GM19035 (cell line): ENCODE measurements around the gene EIF3F.
"Not testable (repeated sequence)": the region's sequence is repeated elsewhere in the genome, so short reads cannot be mapped to it uniquely, and the experiment has no call there.

ENCODE experiments used
- ATAC-seq: cut with Tn5 transposase; IDR thresholded peaks from one replicate; pipeline ENCODE4 v1.9.1; 2021; ENCODE audit not compliant: unreplicated experiment

Gene EIF3F

DNA sequence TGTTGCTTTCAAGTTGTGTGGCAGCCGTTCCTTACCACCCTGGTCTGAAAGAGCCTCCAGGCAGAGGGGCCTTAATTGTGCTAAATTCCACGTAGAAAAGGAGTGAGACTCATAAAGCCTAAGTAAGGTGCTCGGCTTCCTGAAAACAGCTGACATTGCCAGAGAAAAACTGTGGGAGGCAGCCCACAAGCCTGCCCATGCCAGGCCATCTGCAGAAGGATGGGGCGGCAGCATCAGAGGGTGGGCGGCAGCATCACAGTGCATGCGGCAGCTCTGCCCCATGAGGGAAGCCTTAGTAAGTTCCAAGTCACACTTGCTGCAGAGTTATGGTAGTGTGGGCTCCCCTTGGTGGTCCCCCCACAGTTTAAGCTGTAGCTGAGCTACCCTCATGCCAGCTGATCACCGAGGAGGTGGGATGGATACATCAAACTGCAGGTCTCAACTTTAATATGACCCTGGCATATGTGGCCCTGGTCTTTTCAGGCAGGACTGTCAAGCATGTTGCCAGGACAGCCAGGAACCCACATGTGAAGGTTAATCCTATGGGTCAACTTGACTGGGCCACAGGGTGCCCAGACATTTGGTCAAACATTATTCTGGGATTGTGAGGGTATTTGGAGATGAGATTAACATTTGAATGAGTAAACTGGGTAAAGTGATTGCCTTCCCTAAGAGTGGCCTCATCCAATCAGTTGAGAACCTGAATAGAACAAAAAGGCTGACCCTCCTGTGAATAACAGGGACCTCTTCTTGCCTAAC lies 3.1 kb upstream of the EIF3F start:
- no peak for ATAC-seq

DNA sequence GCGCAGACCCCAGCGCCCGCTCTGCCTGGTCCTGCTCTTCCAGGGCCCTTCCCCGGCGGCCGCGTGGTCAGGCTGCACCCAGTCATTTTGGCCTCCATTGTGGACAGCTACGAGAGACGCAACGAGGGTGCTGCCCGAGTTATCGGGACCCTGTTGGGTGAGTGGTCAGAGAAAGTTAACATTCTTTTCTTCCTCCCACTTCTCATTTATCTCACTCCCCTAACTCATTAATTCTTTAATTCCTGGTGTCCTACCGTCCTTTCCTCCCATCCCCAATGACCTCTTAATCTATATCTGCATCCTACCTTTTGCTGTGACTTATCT lies 385 bp downstream of the EIF3F start:
- not testable (repeated sequence) for ATAC-seq

DNA sequence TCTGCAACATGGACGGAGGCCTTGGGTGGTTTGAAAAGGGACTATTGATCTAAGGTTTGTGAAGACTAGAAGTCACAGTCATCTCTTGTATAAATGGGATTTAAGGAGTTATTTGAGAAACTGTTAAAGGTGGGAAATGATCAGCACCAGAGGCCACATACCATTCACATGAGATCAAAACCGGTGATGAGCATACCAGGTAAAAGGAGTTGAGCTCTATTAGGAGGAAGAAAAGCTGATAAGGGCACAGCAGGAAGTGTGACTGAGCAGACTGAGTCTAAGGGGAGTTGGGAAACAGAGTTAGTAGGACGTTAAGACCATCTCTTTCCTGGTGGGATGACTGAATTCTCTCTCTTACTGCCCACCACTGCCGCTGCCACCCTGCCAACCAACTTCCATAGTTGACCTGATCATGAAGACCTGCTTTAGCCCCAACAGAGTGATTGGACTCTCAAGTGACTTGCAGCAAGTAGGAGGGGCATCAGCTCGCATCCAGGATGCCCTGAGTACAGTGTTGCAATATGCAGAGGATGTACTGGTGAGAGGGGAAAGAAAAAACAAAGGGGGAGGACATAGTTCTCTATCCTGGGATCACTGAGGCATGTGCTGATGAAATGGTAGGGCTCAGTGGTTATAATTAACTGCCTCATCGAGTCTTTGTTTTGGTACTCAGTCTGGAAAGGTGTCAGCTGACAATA lies 7.6 kb downstream of the EIF3F start:
- no peak for ATAC-seq

DNA sequence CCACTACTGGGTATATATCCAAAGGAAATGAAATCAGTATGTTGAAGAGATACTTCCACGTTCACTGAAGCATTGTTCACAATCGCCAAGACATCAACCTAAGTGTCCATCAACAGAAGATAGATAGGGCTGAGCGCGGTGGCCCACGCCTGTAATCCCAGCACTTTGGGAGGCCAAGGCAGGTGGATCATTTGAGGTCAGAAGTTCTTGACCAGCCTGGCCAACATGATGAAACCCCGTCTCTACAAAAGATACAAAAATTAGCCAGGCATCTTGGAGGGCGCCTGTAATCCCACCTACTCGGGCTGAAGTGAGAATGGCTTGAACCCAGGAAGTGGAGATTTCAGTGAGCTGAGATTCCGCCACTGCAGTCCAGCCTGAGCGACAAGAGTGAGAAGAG lies 12.7 kb downstream of the EIF3F start:
- no peak for ATAC-seq

DNA sequence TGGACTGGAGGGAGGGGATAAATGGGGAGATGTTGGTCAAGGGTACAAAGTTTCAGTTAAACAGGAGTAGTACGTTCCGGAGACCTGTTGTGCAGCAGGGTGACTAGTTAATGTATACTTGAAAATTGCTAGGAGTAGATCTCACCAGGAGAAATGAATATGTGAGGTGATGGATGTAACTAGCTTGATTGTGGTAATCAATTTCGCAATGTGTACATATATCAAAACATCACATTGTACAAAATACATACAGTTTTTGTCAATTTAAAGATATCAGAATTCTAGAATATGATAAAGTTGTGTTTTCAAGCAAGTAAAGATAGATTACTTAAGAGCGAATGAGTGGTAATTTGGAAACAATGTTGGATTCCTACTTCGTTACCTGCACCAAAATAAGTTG lies 13.3 kb downstream of the EIF3F start:
- no peak for ATAC-seq

DNA sequence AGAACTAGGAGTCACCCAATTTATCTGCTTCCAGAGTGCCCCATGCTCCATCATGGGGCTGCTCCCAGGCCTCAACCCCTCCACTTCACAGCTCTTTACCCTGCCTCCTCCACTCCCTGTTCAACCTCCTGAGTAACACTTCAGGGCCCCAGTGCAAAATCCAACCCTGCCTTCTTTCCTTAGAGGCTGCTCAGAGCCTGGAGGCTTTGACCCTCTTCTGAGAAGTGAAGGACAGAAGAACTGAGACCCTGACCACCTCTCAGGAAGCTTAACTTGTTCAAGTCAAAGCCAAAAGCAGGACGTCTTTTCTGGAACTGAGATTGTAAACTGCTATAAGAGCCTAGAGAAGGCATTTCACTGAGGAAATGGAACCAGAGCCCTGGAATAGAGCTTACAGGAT lies 15.5 kb downstream of the EIF3F start:
- no peak for ATAC-seq

DNA sequence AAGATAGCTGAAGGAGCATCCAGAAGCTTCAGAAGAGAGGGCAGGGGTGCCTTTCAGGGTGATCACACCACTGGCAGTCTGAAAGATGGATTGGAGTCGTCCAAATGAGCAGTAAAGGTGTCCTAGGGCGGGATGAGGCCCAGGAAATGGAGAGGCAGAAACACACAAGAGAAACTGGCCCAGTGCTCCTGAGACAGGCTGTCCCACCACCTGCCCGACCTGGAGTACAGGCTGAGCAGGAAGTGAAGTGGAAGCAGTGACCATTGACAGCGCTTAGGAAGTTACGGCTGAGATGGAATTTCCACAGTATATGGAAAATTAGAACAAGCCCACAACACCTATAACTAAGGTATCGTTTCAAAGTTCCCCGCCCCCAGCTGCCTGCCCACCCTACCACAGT lies 16.1 kb downstream of the EIF3F start:
- no peak for ATAC-seq

DNA sequence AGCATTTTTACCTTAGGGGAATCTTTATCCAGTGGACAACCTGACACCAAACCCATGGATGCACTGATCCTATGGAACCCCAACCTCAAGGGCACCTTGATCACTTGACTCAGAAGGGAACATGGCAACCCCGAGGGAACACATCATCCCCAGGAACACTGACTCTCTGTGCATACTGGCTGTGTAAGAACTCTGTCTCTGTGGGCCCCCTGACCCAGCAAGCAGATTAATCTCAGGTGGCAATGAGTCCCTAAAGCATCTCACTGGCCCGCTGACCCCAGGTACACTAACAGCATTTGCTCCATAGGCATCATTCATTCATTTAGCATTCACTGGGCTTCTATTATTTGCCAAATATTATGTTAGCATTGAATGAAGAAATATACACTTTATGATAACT lies 16.9 kb downstream of the EIF3F start:
- no peak for ATAC-seq

DNA sequence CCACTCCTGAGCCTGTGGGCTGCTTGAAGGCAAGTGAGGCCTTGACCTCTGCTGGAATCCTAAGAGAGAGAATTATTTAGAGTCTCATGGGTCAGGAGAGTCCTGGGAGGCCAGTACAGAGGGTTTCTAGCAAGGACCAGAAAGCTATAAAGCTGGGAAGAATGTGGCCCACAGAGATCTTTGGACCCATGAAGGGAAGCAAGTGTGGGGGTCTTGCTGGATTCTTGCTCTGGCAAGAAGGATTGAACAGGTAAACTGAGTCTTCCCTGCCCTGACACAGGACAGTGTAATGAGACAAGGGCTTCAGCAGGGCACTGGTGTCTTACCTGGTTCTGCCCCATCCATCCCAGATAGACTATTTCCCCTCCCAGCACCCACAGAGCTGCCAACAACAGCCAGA lies 18.4 kb downstream of the EIF3F start:
- no peak for ATAC-seq

DNA sequence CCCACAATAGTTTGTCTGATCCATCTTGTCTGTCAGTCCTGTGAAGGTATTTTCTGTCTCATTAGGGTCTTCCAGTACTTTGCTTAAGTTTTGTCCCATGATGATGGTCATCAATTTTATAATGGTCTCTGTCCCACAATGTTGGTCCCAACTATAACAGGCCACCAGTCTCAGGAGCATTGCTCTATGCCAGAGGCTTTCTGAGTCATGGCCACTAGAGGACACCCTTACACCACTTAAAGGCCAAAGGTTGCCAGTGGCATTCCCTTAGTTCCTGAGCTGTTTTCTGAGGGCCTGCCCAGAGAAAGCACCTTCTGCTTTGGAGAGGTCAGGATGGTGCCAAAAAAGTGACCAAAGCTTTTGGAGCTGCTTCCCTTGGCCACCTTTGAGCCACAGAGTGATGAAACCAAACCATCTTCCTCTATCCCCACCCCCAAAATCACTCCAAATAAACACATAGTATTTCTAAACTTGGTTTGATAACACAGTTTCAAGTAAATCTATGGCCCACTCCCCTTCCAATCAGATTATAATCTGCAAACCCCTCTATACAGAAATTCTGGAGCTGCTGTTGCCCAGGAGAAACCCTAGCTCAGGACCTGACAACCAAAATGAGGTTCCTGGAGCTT lies 19.3 kb downstream of the EIF3F start:
- ATAC-seq: peak; percentile 82

DNA sequence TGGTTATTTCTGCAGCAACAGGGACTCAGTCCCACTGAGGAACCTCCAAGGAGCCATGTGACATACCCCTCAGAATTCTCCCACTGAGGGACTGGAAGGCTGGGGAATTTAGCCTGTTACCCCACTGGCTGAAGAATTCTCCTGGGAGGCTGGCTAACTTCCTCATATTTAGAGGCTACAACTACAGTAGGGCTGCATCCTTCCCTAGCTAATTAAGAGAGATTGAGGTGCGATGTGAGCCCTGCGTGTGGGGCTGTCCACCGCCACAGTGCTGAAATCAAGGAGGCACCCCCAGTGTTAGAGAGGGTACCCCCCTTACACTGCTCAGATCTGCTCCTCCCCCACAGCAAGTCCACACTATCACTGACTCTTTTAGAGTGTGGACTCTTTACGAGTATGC lies 21.1 kb downstream of the EIF3F start:
- ATAC-seq: no peak

DNA sequence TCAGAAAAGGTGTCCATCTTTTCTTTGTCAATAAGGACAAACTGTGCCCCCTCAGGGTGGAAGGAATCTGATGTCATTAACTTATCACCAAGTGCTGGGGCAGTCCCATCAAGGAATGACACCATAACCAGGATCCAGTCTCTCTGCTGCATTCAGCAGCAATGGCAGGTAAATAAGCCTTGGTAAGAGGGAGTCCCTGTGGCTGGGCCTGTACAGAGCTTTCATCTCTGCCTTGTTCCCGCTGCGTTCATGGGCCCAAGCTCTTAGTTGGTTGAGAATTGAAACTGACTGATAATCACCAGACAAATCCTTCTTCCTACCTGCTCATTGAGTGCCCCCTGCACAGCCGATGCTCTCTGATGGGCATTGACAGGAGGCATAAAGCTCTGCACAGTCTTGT lies 22.7 kb downstream of the EIF3F start:
- no peak for ATAC-seq

DNA sequence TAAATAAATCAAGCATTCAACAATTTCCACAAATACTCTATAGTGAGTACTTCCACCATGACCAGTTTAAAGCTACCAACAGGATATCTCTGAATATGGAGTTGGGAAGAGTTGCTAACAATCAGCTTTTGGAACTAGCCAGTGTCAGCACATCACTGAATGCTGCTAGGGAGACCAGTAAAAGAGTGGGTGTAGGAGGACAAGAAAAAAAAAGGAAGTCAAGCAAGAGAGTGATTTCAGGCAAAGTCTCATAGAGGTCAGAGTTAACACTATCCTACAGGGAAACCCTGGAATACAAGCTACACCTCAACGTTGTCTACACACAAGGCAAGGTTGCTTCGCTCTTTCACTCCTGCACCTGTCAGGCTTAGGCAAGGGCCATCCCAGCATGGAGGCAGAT lies 24.2 kb downstream of the EIF3F start:
- ATAC-seq: no peak

DNA sequence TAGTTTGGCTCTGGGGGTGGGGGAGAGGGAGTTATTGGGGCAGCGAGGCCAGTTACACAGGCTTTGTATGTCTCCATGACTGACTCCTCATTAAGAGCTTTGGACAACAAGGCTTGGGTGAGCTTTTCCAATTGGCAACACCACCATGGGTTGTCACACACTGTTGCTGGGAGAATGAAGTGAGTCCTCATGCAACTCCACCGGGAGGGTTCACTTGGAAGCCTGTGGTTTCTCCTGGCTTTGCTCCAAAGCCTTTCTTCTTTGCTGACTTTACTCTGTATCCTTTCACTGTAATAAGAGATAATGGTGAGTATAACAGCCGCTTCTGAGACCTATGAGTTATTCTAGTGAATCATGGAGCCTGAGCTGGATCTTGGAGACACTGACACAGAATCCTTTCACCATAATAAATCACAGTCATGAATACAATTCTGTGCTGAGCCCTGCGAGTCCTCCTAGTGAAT lies 24.9 kb downstream of the EIF3F start:
- ATAC-seq: no peak

DNA sequence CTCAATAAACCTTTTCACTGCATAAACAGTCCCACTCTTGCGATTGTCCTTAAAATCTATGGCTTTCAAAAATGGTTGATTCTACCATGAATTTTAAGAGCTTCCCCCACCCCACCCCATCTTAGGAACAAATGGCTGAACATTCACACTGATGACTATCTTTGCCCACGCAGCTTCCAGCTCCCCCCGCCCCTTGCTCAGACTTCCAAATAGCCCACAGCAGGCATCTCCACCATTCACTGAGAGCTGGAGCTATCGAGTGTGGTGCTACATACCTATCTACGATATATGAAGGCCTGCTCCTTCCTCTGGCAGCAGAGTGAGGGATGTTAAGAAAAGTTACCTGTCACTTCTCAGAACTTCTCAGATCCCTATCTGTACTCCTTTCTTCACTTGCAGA lies 26.7 kb downstream of the EIF3F start:
- no peak for ATAC-seq

DNA sequence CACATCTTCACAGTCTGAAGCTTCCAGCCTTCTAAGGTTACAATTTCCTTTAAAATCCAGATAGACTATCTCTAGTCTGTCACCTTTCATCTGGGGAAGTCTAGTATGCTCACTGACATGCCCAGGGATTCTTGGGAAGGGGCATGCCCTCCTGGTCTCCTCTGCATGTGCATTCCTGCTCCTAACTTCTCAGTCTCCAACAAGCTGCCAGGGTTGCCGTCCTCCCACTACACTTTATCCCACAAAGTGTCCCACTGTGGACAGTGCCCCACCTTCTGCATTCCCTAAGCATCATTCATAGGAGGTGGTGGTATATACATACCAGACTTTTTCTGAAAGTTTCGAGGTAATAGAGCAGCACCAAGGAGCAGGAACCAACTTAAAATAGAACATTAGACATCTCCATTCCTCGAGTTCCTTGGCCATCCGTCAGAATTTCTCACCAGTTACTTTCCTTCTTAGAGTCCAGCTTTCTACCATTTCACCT lies 28.7 kb downstream of the EIF3F start:
- ATAC-seq: no peak

DNA sequence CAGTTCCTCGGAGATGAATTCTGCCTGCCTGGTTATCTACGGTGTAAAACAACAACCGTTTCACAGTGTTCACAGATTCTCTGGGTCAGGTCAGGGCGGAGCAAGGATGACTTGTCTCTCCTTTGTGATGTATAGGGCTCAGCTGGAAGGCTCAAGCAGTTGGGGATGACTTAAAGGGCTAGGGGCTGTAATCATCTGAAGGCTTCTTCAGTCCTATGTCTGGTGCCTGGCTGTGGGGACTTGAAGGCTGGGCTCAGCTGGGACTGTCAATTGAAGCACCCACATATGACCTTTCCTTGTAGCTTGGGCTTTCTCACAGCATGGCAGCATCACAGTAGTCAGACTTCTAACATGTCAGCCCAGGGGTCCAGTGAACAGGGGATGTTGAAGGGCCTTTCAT lies 29.3 kb downstream of the EIF3F start:
- no peak for ATAC-seq

DNA sequence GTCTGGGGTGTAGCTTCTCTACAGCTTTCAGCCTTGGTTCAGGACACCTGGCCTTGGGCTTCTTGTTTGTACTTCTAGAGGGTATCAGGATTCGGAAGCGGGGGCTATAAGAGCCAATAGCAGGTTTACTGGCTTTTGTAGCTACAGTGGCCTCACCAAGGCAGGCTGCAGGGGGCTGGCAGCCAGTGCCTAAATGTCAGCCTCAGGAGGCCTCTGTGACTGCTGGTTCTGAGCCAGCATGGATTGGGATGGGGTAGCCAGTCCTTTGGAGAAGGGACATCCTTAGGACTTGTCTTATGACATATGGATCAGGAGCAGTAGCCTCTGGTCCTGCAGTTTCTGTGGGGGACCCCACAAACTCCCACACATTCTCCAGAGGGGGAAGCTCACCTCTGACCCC lies 29.9 kb downstream of the EIF3F start:
- no peak for ATAC-seq

DNA sequence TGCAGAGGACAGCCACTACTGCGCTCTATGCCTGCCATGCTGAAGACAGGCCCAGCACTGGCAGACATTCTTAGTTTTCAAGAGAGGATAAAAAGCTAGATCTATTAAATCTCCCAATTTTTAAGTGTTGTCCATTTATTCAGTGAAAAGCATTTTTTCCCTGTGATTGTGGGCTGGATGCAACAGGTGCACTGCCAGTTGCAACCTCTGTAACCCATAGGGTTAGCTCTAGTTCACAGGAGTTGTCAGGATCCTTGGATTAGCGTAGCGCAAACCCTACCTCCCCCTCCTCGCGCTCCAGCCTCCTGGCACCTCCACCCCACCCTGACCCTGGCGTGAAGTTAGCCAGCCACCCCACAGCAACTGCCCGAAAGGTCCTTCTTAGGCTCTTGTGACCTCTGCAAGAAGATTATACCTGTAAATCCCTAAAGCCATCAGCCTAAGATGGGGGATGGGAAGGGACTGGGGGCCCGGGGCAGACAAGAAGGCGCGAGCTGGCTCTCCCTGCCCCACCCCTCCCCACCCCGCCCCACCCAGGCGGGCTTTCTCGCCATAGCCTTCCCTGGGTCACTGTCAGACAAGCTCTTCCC lies 30.9 kb downstream of the EIF3F start:
- no peak for ATAC-seq

DNA sequence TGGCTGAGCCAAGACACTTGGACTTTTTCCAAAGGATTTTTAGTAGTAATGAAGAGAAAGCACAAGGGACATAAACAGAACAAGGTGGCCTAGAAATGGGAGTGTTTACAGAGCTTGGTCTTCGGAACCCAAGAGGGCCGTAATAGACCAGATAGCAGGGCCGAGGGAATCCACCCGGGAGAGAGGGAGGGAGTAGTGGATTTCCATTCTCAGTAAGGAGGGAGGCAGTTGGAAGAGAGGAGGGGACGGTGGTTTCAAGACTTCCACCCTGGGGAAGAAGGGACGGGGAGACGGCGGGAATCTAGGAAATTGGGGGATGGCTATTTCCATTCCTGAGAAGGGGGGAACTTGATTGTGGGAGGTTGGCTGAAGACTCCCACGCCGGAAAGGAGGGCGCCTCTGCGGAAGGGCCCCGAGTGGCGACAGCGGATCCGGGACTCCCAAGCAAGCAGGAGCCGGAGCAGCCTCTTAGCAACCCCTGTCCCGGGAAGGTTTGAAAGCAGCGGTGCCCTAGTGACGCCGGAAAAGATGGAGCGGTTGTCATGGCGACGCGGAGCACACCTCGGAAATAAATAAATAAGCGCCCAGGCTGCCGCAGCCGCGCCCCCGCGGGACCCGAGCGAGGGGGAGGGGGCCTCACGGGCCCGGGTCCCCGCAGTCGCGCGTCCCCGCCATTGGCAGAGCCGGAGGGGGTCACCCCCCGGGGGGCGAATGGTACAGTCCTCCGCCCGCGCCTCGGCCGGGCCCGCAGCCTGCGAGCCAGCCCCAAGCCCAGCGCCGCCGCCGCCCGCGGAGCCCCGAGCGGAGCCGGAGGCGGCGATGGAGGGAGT lies 31.6 kb downstream of the EIF3F start:
- ATAC-seq: peak; percentile 68
